Hepatic stellate cell (primary cell): ENCODE measurements around the gene IPCEF1.
A peak's percentile ranks its signal among the peaks of the same experiment; 100 is the strongest.
"Not testable (repeated sequence)": the region's sequence is repeated elsewhere in the genome, so short reads cannot be mapped to it uniquely, and the experiment has no call there.

ENCODE experiments used
- DNase-seq: peaks from one replicate; pipeline ENCODE4 v3.0.0; 2011; ENCODE audit warnings: low spot score

Gene IPCEF1

DNA sequence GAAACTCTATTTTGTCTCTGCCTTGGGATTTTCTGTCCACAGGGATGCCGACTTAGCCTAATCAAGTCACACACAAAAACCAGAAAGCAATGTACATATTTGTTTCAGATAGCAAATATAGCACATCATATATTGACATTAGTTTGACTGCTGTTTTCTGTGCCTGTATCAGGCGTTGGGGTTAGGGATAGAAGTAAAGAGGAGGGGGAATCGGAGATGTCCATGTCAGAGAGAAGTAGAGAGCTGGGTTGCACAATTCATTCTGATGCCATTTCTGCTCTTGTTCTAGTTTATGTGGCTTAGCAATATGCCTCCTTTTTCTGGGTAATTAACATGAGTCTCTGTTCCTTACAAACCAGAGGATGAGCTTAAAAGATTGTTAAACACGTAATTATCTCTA lies 14.7 kb upstream of the IPCEF1 start:
- no peak for DNase-seq

DNA sequence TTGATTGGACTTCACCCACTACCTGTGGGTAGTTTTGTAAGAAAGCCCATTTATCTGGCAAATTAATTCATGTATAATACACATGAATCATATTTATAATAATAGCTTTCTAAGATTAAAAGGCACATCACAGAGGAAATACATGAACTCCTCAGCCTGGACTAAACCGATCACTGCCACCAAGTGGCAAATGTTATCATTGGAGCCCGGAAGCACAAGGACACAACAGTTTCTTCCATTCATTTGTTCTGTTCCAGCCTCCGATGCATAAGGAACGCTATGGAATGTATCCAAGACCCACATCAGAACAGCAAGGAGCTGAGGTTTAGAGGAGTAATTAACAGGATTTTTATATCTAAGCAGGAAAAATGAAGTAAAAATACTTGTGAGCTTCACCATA lies 13.9 kb upstream of the IPCEF1 start:
- DNase-seq: peak; percentile 53

DNA sequence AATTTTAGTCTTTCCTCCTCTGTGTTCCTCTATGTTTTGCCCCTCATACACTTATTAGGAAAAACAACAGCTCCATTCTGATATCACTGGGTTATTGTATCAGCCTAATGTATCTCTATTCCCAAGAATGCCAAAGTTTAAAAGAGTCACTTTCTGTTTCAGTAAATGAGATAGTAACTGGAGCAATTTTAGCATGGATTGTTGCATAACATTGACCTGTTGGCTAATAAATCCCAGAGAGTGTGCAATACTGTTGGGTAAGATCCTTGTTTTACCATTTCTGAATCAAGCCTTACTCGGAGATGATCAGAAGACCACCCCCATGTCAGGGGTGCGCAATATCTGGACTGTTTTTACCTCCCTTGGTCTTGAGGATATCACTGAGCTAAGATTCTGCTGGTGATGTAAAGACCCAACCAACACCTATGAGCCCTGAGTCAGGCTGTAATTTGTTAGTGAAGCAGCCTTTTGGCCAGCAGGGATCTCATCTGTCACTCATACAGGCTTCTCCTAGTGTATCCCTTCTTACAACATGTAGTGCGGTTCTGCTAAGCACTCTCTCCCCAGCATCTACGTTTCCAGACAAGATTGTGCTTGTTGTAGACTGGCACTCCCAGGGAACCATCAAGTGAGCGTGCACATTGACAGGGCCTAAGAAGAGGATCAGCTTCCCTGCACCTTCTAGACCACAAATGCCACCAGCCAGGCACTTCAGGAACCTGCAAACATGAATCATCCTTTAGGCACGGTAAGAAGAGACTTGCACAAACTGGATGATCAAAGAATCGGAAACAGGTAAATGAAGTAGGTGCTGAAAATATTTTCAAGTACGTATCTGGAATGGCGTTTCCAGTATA lies 11.5 kb upstream of the IPCEF1 start:
- no peak for DNase-seq

DNA sequence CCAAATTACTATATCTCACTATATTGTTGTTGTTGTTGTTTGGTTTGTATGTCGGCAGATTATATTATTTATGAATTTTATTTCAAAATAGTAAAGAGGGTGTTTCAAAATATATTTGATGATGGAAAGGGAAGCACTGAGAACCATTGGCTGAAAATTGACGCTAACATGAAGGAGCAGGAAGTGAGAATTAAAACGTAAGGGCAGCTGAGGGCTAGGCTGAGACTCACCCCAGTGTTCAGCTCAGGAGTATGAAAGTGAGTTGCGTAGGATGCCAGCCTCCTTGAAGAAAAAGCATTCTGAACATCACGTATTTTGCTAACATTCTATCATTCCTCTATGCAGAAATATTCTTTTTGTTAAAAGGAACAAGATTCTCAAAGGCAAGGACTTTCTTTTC lies 10.7 kb upstream of the IPCEF1 start:
- DNase-seq: no peak

- DNase-seq: no peak
These were observed 7.2 kb upstream of the IPCEF1 start for GRCh38 chr6:154363821-154364220.

DNA sequence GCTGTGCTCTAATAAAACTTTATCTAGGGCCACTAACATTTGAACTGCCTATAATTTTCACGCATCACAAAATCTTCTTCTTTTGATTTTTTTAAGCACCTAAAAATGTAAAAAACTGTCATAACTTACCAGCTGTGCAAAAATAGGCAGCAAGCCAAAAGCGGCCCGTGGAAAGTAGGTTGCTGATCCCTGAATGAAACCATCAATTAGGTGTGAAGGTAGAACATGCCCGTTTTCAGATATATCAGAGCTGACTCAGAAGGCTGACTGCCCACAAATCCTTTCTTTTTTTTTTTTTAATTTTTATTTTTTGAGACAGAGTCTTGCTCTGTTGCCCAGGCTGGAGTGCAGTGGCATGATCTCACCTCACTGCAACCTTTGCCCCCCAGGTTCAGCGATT lies 4.9 kb upstream of the IPCEF1 start:
- no peak for DNase-seq

GRCh38 chr6:154360476-154360875 lies 3.9 kb upstream of the IPCEF1 start:
- DNase-seq: no peak

- DNase-seq: no peak
These were observed 3.1 kb upstream of the IPCEF1 start for GRCh38 chr6:154359679-154360078.

DNA sequence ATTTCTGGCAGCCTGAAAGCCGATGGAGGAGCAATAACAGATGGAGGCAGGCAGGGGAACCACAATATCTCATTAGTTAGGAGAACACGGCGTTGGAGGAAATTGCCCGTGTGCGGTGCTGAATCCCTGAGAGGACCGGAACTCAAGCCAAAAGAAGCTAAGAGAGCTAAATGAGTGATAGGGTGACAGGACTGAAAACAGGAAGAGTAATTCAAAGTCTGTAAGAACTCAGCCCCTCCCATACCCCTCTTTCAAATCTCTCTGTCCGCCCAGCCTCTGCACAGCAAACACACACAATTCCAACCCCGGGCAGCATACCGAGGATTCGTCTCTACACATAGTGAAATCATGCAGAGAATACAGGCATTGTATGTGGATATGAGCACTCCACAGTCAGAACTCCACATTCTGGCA lies 2.6 kb upstream of the IPCEF1 start:
- DNase-seq: no peak

- no peak for DNase-seq
These were observed 1.5 kb upstream of the IPCEF1 start for GRCh38 chr6:154358019-154358545.

GRCh38 chr6:154356113-154356512 lies 490 bp downstream of the IPCEF1 start:
- no peak for DNase-seq

DNA sequence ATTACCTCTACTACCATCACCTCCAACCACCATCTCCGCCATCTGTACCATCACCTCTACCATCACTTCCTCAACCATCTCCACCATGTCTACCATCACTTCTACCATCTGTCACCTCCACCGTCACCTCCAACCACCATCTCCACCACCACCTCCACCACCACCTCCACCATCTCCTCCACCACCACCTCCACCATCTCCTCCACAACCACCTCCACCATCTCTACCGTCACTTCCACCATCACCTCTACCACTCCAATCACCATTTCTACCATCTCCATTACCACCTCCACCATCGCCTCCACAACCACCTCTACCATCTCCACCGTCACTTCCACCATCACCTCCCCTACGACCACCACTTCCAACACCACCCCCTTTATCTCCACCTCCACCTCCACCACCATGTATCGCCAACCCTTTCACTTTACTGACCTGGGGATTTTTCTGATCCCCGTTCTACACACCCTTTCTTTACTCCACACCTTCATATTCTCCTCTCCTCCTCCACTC lies 2.3 kb downstream of the IPCEF1 start:
- DNase-seq: no peak

DNA sequence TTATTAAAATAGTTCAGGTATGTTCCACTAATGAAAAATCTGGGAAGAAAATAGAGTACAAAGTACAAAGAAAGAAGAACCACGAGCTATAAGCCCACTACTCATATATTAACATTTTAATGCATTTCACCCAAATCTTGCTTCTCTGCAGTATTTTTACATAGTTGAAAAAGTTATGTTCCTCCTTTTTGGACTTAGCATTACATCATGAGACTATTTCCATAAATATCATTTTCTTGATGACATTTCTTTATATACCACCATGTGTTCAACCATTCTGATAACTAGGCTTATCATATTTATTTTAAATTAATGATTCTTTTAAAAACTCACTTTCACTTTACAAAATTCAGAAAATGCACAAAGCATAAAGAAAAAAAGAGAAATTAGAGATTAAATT lies 3.0 kb downstream of the IPCEF1 start:
- no peak for DNase-seq

GRCh38 chr6:154352898-154353585 lies 3.6 kb downstream of the IPCEF1 start:
- DNase-seq: no peak

DNA sequence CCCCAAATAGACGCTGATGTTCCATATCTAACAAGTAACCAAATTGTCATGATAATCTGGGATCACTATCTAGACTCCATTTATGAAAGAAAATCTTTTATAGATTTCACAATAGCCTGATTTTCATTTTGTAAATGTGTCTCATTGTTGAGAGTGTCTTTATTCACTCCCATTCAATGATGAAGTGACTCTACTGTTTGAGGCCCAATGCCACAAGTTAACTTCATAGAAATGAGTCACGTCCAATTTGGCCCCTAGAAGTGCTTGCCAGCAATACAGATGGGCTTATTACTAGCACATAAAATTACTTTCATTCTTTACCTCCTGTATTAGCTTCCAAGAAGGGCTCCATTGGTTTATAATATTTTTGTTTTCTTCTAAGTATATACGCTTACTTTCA lies 6.3 kb downstream of the IPCEF1 start:
- DNase-seq: no peak

DNA sequence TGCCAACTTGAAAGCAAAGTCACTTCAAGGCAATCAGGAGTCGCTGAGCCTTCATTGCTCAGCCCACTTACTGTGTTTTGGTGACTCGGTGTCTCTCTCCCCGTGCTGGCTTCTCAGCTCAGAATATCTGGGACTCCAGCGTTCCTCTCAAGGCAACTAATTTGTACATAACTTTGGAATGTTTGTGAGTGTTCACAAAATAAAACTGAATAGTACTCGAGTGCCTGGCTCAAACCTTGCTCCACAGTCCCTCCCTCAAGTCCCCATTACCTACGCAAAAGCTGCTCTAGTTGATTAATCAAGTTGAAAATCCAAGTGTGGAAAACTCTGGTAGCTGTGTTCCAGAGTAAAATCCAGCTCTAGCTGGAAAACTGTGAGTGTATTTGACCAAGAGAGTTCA lies 8.6 kb downstream of the IPCEF1 start:
- no peak for DNase-seq

DNA sequence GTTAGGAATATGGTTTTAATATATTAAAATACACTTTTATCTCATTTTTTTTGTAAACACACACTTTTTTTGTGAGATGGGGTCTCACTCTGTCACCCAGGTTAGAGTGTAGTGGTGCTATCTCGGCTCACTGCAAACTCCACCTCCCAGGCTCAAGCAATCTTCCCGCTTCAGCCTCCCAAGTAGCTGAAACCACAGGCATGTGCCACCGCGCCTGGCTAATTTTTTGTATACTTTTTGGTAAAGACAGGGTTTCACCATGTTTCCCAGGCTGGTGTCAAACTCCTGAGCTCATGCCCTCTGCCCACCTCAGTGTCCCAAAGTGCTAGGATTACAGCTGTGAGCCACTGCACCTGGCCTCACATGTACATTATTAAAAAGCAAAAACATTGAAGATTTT lies 10.8 kb downstream of the IPCEF1 start:
- no peak for DNase-seq

DNA sequence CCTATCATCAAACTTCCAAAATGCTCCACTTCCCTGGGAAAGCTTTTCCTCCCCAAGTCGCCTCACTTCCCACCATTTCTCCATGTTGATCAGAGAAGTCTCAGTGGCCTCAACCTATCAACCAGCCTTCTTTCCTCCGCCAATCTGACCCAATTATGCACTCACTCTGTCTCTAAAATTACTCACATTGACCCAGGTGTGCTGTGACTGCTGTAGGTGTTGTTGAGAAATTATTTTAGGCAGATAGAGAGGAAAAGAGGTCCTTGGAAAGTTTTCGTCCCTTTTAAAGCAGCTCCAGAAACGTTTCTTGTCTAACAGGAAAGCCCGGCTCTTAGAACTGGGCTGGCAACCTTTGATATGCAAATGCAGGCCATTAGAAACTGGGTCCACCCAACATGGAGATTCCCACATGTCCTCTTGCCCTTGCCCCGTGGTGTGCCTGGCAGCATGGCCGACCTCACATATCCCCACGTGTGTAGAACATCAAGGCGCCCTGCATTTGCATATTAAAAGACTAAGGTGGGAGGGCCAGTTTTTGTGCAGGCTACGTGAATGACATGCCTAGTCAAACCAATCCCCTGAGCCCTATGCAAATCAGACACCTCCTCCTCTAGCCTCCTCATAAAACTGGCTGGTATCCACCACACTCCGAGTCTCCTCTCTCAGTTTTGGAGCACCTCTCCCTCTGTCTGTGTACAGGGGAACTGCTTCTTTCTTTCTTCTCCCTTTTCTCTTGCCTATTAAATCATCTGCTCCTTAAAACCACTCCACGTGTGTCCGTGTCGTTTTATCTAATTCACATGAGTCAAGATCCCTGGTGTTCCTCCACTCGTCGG lies 12.9 kb downstream of the IPCEF1 start:
- DNase-seq: peak; percentile 9

GRCh38 chr6:154341871-154342270 lies 14.7 kb downstream of the IPCEF1 start:
- no peak for DNase-seq

DNA sequence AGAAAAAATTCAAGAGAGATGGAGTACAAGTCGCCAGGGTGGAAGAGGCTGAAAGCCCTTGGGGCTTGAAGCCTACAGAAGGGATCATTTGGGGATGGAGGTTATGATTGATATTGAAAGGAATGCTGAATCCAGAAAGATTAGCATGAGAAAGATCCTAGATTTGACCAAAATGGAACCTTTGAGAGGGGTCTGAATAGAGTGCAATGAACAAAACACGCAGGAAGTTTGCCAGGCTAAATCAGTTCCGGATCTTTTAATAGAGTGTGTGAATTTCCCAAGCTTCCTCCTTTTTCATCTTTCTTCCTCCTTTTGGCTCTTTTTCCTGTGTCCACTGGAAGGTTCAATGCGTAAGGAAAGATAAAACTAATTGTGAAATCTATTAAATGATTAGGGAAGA lies 15.3 kb downstream of the IPCEF1 start:
- no peak for DNase-seq

DNA sequence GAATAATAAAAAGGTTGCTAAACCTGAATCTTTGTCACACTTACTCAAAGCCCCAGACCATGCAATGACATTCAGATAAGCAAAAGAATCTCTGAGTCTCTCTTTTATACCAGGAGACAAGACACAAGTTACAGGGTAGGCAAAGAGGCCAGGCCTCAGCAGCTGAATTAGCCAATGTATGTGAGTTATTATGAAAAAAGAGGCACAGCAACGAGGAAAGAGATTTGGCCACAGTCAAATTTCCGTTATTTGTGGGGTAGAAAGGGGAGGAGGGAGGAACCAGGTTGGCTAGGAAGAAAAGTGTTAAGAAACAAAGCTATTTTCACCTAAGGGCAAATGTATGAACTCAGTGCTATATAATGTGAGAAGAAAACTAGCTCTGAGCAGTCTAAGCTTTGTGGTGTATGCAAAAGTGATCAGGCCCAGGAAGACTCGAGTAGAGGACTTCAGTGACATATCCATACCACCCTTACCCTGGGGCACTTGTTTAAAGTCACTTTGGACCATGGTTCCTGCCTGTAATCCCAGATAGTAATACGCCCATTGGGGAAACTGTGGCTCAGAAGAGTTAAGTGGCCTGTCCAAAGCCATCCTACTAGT lies 19.1 kb downstream of the IPCEF1 start:
- DNase-seq: no peak

DNA sequence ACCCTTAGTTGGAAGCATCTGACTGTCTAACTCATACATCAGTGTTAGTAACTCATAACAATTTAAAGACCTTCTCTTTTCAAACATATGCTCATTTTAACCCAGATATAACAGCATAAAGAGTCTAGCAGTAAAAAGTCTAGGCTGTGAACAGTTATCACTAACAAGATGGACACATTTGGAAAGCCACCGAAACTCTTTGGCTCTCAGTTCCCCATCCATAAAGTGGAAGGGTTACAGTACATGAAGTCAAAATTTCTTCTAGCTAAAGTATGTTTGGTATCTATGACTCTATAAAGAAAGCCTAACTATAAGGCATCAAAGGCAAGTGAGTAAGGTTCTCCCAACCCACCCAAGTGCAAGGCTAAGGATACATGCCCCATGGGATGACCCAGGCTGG lies 22.5 kb downstream of the IPCEF1 start:
- not testable (repeated sequence) for DNase-seq
